ENCODE results near the gene CACNA1I. TPM values are rescaled to one million over a fixed set of nuclear protein-coding genes. Genes with fewer than 3 reads are reported as not detected.

CACNA1I gene
- total RNA-seq, 4 donors from 2014 or later: not detected

DNA sequence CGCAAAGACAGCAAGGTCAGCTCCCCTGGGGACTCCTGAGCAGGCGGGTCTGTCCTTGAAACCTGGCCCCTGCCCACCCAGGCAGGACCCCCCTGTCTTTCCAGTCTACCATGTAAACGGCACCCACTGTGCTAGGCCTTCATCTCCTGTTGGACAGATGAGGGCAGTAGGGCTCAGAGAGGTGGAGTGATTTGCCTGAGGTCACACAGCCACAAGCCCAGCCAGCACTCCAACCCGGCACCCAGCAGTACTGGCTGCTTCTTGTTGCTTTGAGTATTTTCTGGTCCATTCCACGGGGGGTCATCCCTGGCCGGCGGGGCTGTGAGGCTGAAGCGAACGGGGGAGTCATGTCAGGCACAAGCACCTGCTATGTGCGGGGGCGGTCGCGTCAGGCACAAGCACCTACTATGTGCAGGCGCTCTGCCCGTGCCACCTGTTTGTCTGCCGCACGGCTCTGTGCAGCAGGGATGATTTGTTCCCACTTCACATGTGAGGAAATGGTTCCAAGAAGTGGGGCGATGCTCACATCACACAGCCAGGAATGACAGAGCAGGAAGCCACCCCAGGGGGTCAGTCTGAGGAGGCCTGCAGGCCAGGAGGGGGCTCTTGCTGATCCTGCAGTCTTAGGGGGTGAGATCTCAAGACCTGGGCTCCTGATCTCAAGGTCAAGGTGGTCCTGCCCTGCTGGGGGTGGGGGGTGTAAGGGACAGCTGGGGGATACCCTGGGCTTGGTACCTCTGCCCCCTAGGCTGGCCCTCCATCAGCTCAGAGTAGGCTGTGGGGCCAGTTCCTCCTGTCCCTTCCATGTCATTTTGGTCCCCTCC is 110.7 kb downstream of the CACNA1I start:
- Histone ChIP-seq H3K9me3 (no peaks in the 10 kb centered on the region), H3K4me1 (no peaks in the 10 kb centered on the region), H3K36me3 (no peaks in the 10 kb centered on the region), H3K4me3 (no peak overlapping the region), H3K27ac (no peak overlapping the region), H3K27me3 (peaks cover 3 to 14% (median 10%) of the 10 kb centered on the region in 3 donors)
- no peak for TF ChIP-seq POLR2A (IDR thresholded peaks at IDR 0.05)
- TF ChIP-seq, protein P1, sequence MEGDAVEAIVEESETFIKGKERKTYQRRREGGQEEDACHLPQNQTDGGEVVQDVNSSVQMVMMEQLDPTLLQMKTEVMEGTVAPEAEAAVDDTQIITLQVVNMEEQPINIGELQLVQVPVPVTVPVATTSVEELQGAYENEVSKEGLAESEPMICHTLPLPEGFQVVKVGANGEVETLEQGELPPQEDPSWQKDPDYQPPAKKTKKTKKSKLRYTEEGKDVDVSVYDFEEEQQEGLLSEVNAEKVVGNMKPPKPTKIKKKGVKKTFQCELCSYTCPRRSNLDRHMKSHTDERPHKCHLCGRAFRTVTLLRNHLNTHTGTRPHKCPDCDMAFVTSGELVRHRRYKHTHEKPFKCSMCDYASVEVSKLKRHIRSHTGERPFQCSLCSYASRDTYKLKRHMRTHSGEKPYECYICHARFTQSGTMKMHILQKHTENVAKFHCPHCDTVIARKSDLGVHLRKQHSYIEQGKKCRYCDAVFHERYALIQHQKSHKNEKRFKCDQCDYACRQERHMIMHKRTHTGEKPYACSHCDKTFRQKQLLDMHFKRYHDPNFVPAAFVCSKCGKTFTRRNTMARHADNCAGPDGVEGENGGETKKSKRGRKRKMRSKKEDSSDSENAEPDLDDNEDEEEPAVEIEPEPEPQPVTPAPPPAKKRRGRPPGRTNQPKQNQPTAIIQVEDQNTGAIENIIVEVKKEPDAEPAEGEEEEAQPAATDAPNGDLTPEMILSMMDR (IDR thresholded peaks at IDR 0.05 in 4 of 5, conservative IDR thresholded peaks at IDR 0.05 in 1 of 5): no peak
- in situ Hi-C loops (cut with MboI; ENCODE audit: low sequenced_read_pairs in 4 of 4) (no loop called here), intact Hi-C loops (cut with DNase I; ENCODE audit: low total_unique reads) (no loop called here)
- ATAC-seq: no peak
- no peak for DNase-seq

DNA sequence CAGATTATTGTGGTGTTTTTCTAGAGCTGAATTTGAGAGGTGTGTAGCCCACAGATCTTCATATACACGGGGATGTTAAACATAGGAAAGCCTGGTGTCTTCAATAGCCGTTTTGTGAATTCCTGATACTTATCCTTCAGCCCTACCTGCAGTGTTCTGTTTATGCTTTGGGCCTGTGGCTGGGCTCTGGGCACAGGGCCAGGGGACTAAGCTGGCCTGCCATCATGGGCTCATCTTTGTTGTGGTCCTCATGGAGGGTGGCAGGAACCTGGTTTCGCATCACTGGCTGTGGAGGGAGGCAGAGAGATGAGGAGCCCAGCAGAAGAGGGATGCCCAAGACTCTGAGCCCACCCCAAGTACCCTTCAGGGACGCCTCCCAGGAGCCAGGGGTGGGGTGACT is 112.4 kb downstream of the CACNA1I start:
- Histone ChIP-seq H3K27ac (no peak overlapping the region), H3K9me3 (no peaks in the 10 kb centered on the region), H3K4me1 (no peaks in the 10 kb centered on the region), H3K36me3 (no peaks in the 10 kb centered on the region), H3K4me3 (no peak overlapping the region), H3K27me3 (peaks cover 5 to 26% (median 17%) of the 10 kb centered on the region in 3 donors)
- intact Hi-C loops (cut with DNase I; ENCODE audit: low total_unique reads): no loop called here
- ATAC-seq (no peak), DNase-seq (no peak)
- TF ChIP-seq, protein P1 (IDR thresholded peaks at IDR 0.05 in 4 of 5, conservative IDR thresholded peaks at IDR 0.05 in 1 of 5): no peak
- TF ChIP-seq POLR2A (IDR thresholded peaks at IDR 0.05): no peak
- in situ Hi-C loops (cut with MboI; ENCODE audit: low sequenced_read_pairs in 4 of 4): no loop called here

DNA sequence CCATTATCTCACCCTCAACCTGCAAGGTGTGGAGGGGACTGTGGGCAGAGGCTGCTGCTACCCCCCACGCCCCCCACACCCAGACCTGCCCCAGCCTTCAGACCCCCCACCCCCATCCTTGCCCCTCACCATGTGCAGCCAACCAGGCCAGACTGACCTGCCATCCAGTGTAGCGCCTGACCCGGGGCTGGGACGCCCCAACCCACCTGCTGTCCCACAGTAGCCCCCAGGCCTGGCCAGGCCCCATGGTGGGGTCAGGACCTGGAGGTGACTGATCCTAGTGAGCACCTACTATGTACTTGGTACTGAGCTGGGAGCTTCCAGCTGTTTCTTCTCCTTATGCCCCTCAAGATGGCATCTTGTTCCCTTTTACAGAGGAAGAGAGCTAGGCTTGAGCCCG is 113.1 kb downstream of the CACNA1I start:
- DNase-seq: no peak
- H3K27me3 ChIP-seq: peaks cover 5 to 26% (median 20%) of the 10 kb centered on the region in 3 donors
- intact Hi-C loops (cut with DNase I; ENCODE audit: low total_unique reads) (no loop called here), in situ Hi-C loops (cut with MboI; ENCODE audit: low sequenced_read_pairs in 4 of 4) (no loop called here)
- no peak overlapping the region for H3K4me3 ChIP-seq
- H3K36me3 ChIP-seq: no peaks in the 10 kb centered on the region
- H3K9me3 ChIP-seq: no peaks in the 10 kb centered on the region
- no peaks in the 10 kb centered on the region for H3K4me1 ChIP-seq
- ATAC-seq: no peak
- no peak overlapping the region for H3K27ac ChIP-seq
- no peak for TF ChIP-seq POLR2A (IDR thresholded peaks at IDR 0.05)
- TF ChIP-seq, protein P1 (IDR thresholded peaks at IDR 0.05 in 4 of 5, conservative IDR thresholded peaks at IDR 0.05 in 1 of 5): no peak

DNA sequence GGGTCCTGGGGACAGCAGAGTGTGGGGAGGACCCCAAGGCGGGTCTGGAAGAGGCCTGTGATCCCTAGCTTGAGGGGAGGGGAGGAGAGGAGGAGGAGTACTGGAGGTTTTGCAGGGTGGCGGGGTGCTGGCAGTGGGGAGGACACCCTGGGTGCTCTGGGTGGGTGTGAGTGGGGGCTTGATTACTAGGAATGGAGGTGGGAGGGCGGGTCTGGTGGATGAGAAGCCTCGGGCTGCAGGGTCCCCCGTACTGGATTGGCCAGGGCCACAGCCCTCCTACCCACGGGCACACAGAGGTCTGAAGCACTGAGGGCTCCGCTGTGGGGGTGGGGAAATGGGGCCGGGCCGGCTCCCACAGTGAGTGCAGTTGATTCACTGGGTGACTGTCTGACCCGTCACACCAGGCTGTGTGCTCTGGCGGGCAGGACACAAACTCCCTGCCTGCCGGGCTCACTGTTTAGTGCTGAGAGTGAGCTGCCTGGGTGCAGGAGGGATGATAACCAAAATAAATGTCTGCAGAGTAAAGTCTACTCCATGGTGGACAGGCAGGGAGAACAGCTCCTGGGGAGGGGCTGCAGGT is 114.2 kb downstream of the CACNA1I start:
- Histone ChIP-seq H3K27me3 (peaks cover 9 to 26% (median 22%) of the 10 kb centered on the region in 3 donors), H3K4me3 (no peak overlapping the region), H3K27ac (no peak overlapping the region), H3K4me1 (no peaks in the 10 kb centered on the region), H3K9me3 (no peaks in the 10 kb centered on the region), H3K36me3 (no peaks in the 10 kb centered on the region)
- intact Hi-C loops (cut with DNase I; ENCODE audit: low total_unique reads) (no loop called here), in situ Hi-C loops (cut with MboI; ENCODE audit: low sequenced_read_pairs in 4 of 4) (no loop called here)
- TF ChIP-seq, protein P1 (IDR thresholded peaks at IDR 0.05 in 4 of 5, conservative IDR thresholded peaks at IDR 0.05 in 1 of 5): no peak
- no peak for TF ChIP-seq POLR2A (IDR thresholded peaks at IDR 0.05)
- DNase-seq (no peak), ATAC-seq (no peak)
